Astrocyte (in vitro differentiated cells and primary cell): Measurements from ENCODE around the gene PLXDC2. TPM values are rescaled to one million over a fixed set of nuclear protein-coding genes. Genes with fewer than 3 reads are reported as not detected.

ENCODE experiments used
- DNase-seq: peaks from one replicate; pipeline ENCODE4 v3.0.0-alpha.2; 2010; ENCODE audit warnings: low read depth
- FAIRE-seq: peaks from 2 replicates; lab custom pipeline; 2011; peaks lifted over from hg19 to GRCh38; lab: Jason Lieb, UNC
- H2AFZ ChIP-seq: 2 replicates; pipeline ENCODE4 v1.6.0; 2012; ENCODE audit warnings: low read depth, low read length, inconsistent platforms
- H3K27ac ChIP-seq: 2 replicates; pipeline ENCODE4 v1.5.1; 2011; ENCODE audit warnings: low read depth, low read length, inconsistent platforms
- H3K27me3 ChIP-seq: 2 replicates; pipeline ENCODE4 v1.6.0; 2011; ENCODE audit warnings: low read length, inconsistent platforms; ENCODE audit not compliant: insufficient read depth
- H3K36me3 ChIP-seq: 2 replicates; pipeline ENCODE4 v1.5.1; 2011; ENCODE audit warnings: low read length, inconsistent platforms; ENCODE audit not compliant: insufficient read depth
- H3K4me1 ChIP-seq: 2 replicates; pipeline ENCODE4 v1.5.1; 2011; ENCODE audit warnings: low read length, inconsistent platforms; ENCODE audit not compliant: insufficient read depth
- H3K4me2 ChIP-seq: 2 replicates; pipeline ENCODE4 v1.6.0; 2012; ENCODE audit warnings: low read length, inconsistent platforms
- H3K4me3 ChIP-seq: 2 replicates; pipeline ENCODE4 v1.5.1; 2011; ENCODE audit warnings: low read depth, mild to moderate bottlenecking, low read length, inconsistent platforms; ENCODE audit not compliant: insufficient read depth
- H3K79me2 ChIP-seq: 2 replicates; pipeline ENCODE4 v1.6.0; 2012; ENCODE audit warnings: mild to moderate bottlenecking, low read length, inconsistent platforms; ENCODE audit not compliant: insufficient read depth
- H3K9ac ChIP-seq: 2 replicates; pipeline ENCODE4 v1.6.0; 2012; ENCODE audit warnings: mild to moderate bottlenecking, low read length, inconsistent platforms
- H3K9me3 ChIP-seq: 2 replicates; pipeline ENCODE4 v1.5.1; 2012; ENCODE audit warnings: low read depth, mild to moderate bottlenecking, low read length, inconsistent platforms; ENCODE audit not compliant: insufficient read depth
- H4K20me1 ChIP-seq: 2 replicates; pipeline ENCODE4 v1.6.0; 2012; ENCODE audit warnings: low read length, inconsistent platforms; ENCODE audit not compliant: insufficient read depth
- H3K27ac Mint-ChIP-seq: one replicate; pipeline ENCODE4 v1.8.0; 2021; ENCODE audit warnings: mild to moderate bottlenecking, mixed read lengths; ENCODE audit not compliant: unreplicated experiment
- H3K27me3 Mint-ChIP-seq: one replicate; pipeline ENCODE4 v1.8.0; 2021; ENCODE audit warnings: low read depth, mixed read lengths; ENCODE audit not compliant: unreplicated experiment
- H3K36me3 Mint-ChIP-seq: one replicate; pipeline ENCODE4 v1.8.0; 2021; ENCODE audit warnings: low read depth, mixed read lengths; ENCODE audit not compliant: unreplicated experiment
- H3K4me1 Mint-ChIP-seq: one replicate; pipeline ENCODE4 v1.8.0; 2021; ENCODE audit warnings: low read depth, mixed read lengths; ENCODE audit not compliant: unreplicated experiment
- H3K4me3 Mint-ChIP-seq: one replicate; pipeline ENCODE4 v1.8.0; 2021; ENCODE audit warnings: mild to moderate bottlenecking, moderate library complexity, mixed read lengths; ENCODE audit not compliant: unreplicated experiment
- H3K9me3 Mint-ChIP-seq: one replicate; pipeline ENCODE4 v1.8.0; 2021; ENCODE audit warnings: mild to moderate bottlenecking, mixed read lengths; ENCODE audit not compliant: unreplicated experiment
- CTCF ChIP-seq: IDR thresholded peaks from 2 replicates; pipeline ENCODE4 v1.5.1; 2011; ENCODE audit warnings: low read depth, mild to moderate bottlenecking, inconsistent platforms, low read length, moderate library complexity; ENCODE audit not compliant: insufficient read depth
- EZH2 ChIP-seq: IDR thresholded peaks from 2 replicates; pipeline ENCODE4 v1.6.1; 2012; ENCODE audit warnings: mild to moderate bottlenecking, low read length, inconsistent platforms; ENCODE audit not compliant: insufficient read depth
- total RNA-seq: library from RNA; stranded (reverse); gene quantifications from 2 replicates; pipeline ENCODE4 v1.2.1, GENCODE V29; 2021

PLXDC2 gene
- total RNA-seq, 1 donor from 2014 or later = 36.1 TPM

GRCh38 chr10:19835952-19836351 is 19.7 kb downstream of the PLXDC2 start:
- Histone ChIP-seq H3K4me3 (no peak overlapping the region), H4K20me1 (no peaks in the 10 kb centered on the region), H3K27ac (no peak overlapping the region), H3K9me3 (no peaks in the 10 kb centered on the region), H3K27me3 (no peaks in the 10 kb centered on the region), H3K4me2 (no peak overlapping the region), H3K4me1 (no peaks in the 10 kb centered on the region), H2AFZ (no peak overlapping the region), H3K79me2 (no peaks in the 10 kb centered on the region), H3K9ac (no peak overlapping the region), H3K36me3 (no peaks in the 10 kb centered on the region)
- Mint-ChIP-seq H3K27me3 (no peaks in the 10 kb centered on the region), H3K36me3 (no peaks in the 10 kb centered on the region), H3K9me3 (peaks cover 4% of the 10 kb centered on the region), H3K27ac (no peak overlapping the region), H3K4me3 (no peak overlapping the region), H3K4me1 (peaks cover 31% of the 10 kb centered on the region)
- DNase-seq (no peak), FAIRE-seq (no peak)
- no peak for TF ChIP-seq CTCF
- TF ChIP-seq EZH2 = no peak

DNA sequence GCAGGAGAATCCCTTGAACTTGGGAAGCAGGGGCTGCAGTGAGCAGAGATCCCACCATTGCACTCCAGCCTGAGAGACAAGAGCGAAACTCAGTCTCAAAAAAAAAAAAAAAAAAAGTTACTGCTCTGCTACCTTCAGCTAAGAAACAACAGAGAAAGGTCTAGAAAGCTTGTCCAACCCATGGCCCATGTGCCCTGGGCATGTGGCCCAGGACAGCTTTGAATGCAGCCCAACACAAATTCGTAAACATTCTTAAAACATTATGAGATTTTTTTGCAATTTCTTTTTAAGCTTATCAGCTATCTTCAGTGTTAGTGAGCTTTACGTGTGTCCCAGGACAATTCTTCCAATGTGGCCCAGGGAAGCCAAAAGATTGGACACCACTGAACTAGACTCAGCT is 22.9 kb downstream of the PLXDC2 start:
- TF ChIP-seq CTCF (no peak), EZH2 (no peak)
- DNase-seq (no peak), FAIRE-seq (no peak)
- H3K27ac ChIP-seq = no peak overlapping the region
- peaks cover 21% of the 10 kb centered on the region for H3K4me1 Mint-ChIP-seq
- peaks cover 5% of the 10 kb centered on the region for H3K4me1 ChIP-seq
- H4K20me1 ChIP-seq = no peaks in the 10 kb centered on the region
- H3K27ac Mint-ChIP-seq = no peak overlapping the region
- H3K9me3 ChIP-seq = no peaks in the 10 kb centered on the region
- H3K27me3 Mint-ChIP-seq = no peaks in the 10 kb centered on the region
- no peak overlapping the region for H3K4me3 ChIP-seq
- H3K27me3 ChIP-seq = no peaks in the 10 kb centered on the region
- no peak overlapping the region for H3K4me2 ChIP-seq
- H3K9me3 Mint-ChIP-seq = no peaks in the 10 kb centered on the region
- no peaks in the 10 kb centered on the region for H3K79me2 ChIP-seq
- H3K9ac ChIP-seq = no peak overlapping the region
- no peak overlapping the region for H2AFZ ChIP-seq
- no peak overlapping the region for H3K4me3 Mint-ChIP-seq
- H3K36me3 Mint-ChIP-seq = no peaks in the 10 kb centered on the region
- no peaks in the 10 kb centered on the region for H3K36me3 ChIP-seq

DNA sequence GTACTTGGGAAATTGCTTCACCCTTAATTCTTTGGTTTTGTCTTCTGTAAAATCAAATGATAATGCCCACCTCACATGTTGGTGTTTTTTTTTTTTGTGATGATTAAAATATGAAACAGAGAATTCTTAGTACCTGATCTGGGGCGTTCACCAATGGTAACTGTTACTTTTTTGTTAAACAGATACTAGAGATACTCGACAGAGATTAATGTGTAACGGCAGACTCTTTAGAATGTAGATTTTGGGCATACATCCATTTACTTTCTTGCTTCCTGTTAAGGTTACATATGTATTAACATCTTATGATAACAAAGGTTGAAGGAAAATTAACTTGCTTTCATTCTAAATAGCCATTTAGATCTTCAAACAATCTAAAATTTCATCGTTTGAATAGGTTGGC is 23.3 kb downstream of the PLXDC2 start:
- Histone ChIP-seq H3K9ac (no peak overlapping the region), H3K9me3 (no peaks in the 10 kb centered on the region), H3K27me3 (no peaks in the 10 kb centered on the region), H3K4me2 (no peak overlapping the region), H4K20me1 (no peaks in the 10 kb centered on the region), H3K27ac (no peak overlapping the region), H3K79me2 (no peaks in the 10 kb centered on the region), H3K4me3 (no peak overlapping the region), H2AFZ (no peak overlapping the region), H3K4me1 (peaks cover 9% of the 10 kb centered on the region), H3K36me3 (no peaks in the 10 kb centered on the region)
- H3K9me3 Mint-ChIP-seq = no peaks in the 10 kb centered on the region
- H3K36me3 Mint-ChIP-seq = no peaks in the 10 kb centered on the region
- no peak overlapping the region for H3K4me3 Mint-ChIP-seq
- DNase-seq (no peak), FAIRE-seq (no peak)
- no peaks in the 10 kb centered on the region for H3K27me3 Mint-ChIP-seq
- TF ChIP-seq EZH2 (no peak), CTCF (no peak)
- H3K4me1 Mint-ChIP-seq = peaks cover 23% of the 10 kb centered on the region
- no peak overlapping the region for H3K27ac Mint-ChIP-seq
